H9 (cell line): Measurements from ENCODE around the gene AFF2. TPM values are rescaled to one million over a fixed set of nuclear protein-coding genes. Genes with fewer than 3 reads are reported as not detected.

Experiments used
- DNase-seq: peaks from one replicate; pipeline ENCODE4 v3.0.0-alpha.2; 2017
- H2AFZ ChIP-seq: one replicate; pipeline ENCODE4 v1.6.1; 2013; ENCODE audit warnings: mild to moderate bottlenecking, low read length, control low read depth, moderate library complexity
- H2AK5ac ChIP-seq: 2 replicates; pipeline ENCODE4 v1.6.1; 2013; ENCODE audit warnings: low read length, control low read depth, mixed read lengths; ENCODE audit not compliant: insufficient read length
- H2BK120ac ChIP-seq: one replicate; pipeline ENCODE4 v1.6.1; 2013; ENCODE audit warnings: low read depth, mild to moderate bottlenecking, low read length, control low read depth, inconsistent platforms; ENCODE audit not compliant: poor library complexity, severe bottlenecking
- H2BK12ac ChIP-seq: 2 replicates; pipeline ENCODE4 v1.6.1; 2013; ENCODE audit warnings: low read length, control low read depth, mixed read lengths, low read depth; ENCODE audit not compliant: insufficient read length
- H2BK15ac ChIP-seq: 2 replicates; pipeline ENCODE4 v1.6.1; 2013; ENCODE audit warnings: low read depth, low read length, control low read depth
- H2BK20ac ChIP-seq: one replicate; pipeline ENCODE4 v1.6.1; 2013; ENCODE audit warnings: low read depth, mild to moderate bottlenecking, low read length, control low read depth, inconsistent platforms; ENCODE audit not compliant: poor library complexity, severe bottlenecking
- H2BK5ac ChIP-seq: 2 replicates; pipeline ENCODE4 v1.6.1; 2013; ENCODE audit warnings: low read length, control low read depth, mixed read lengths; ENCODE audit not compliant: insufficient read length
- H3K14ac ChIP-seq: 2 replicates; pipeline ENCODE4 v1.6.1; 2013; ENCODE audit warnings: low read length, control low read depth; ENCODE audit not compliant: insufficient read depth
- H3K18ac ChIP-seq: 2 replicates; pipeline ENCODE4 v1.6.1; 2013; ENCODE audit warnings: low read depth, mild to moderate bottlenecking, mixed read lengths, low read length, control low read depth; ENCODE audit not compliant: insufficient read length
- H3K23ac ChIP-seq: 2 replicates; pipeline ENCODE4 v1.6.1; 2013; ENCODE audit warnings: low read length, control low read depth, mixed read lengths, low read depth; ENCODE audit not compliant: insufficient read length
- H3K23me2 ChIP-seq: 2 replicates; pipeline ENCODE4 v1.6.1; 2013; ENCODE audit warnings: low read depth, mild to moderate bottlenecking, mixed read lengths, low read length, control low read depth; ENCODE audit not compliant: insufficient read length, poor library complexity, severe bottlenecking
- H3K27ac ChIP-seq: 2 replicates; pipeline ENCODE4 v1.5.1; 2013; ENCODE audit warnings: low read length, control low read depth, mixed read lengths, low read depth; ENCODE audit not compliant: insufficient read length
- H3K27me3 ChIP-seq: 2 replicates; pipeline ENCODE4 v1.6.1; 2013; ENCODE audit warnings: low read length, control low read depth, inconsistent platforms; ENCODE audit not compliant: insufficient read depth
- H3K4ac ChIP-seq: 2 replicates; pipeline ENCODE4 v1.6.1; 2013; ENCODE audit warnings: low read depth, mild to moderate bottlenecking, control low read depth, inconsistent platforms, low read length, moderate library complexity
- H3K4me1 ChIP-seq: 2 replicates; pipeline ENCODE4 v1.6.1; 2013; ENCODE audit warnings: low read length, control low read depth, inconsistent platforms; ENCODE audit not compliant: insufficient read depth
- H3K4me2 ChIP-seq: 2 replicates; pipeline ENCODE4 v1.6.1; 2013; ENCODE audit warnings: low read length, control low read depth, mixed read lengths; ENCODE audit not compliant: insufficient read length, insufficient read depth
- H3K56ac ChIP-seq: 2 replicates; pipeline ENCODE4 v1.6.1; 2013; ENCODE audit warnings: low read depth, mild to moderate bottlenecking, mixed read lengths, low read length, control low read depth; ENCODE audit not compliant: insufficient read length
- H3K79me1 ChIP-seq: 2 replicates; pipeline ENCODE4 v1.6.1; 2013; ENCODE audit warnings: low read depth, mild to moderate bottlenecking, moderate library complexity, low read length, control low read depth, inconsistent platforms; ENCODE audit not compliant: insufficient read depth, poor library complexity, severe bottlenecking
- H3K79me2 ChIP-seq: 2 replicates; pipeline ENCODE4 v1.6.1; 2013; ENCODE audit warnings: low read length, control low read depth, inconsistent platforms; ENCODE audit not compliant: insufficient read depth
- H3K9ac ChIP-seq: 2 replicates; pipeline ENCODE4 v1.6.1; 2013; ENCODE audit warnings: low read length, control low read depth, mixed read lengths; ENCODE audit not compliant: insufficient read length; ENCODE audit errors: extremely low read depth
- H3K9me3 ChIP-seq: one replicate; pipeline ENCODE4 v1.6.1; 2013; ENCODE audit warnings: low read depth, low read length, inconsistent platforms; ENCODE audit not compliant: control insufficient read depth
- H3T11ph ChIP-seq: one replicate; pipeline ENCODE4 v1.6.1; 2013; ENCODE audit warnings: mild to moderate bottlenecking, low read length, control low read depth, inconsistent platforms
- H4K20me1 ChIP-seq: one replicate; pipeline ENCODE4 v1.6.1; 2013; ENCODE audit not compliant: control insufficient read depth, insufficient read length, insufficient read depth
- H4K5ac ChIP-seq: 2 replicates; pipeline ENCODE4 v1.6.1; 2013; ENCODE audit warnings: low read depth, mild to moderate bottlenecking, mixed read lengths, low read length, control low read depth; ENCODE audit not compliant: insufficient read length
- H4K8ac ChIP-seq: replicated peaks from 2 replicates; pipeline ENCODE4 v1.6.1; 2013; ENCODE audit warnings: low read length, control low read depth, mixed read lengths, low read depth; ENCODE audit not compliant: insufficient read length
- H4K91ac ChIP-seq: 2 replicates; pipeline ENCODE4 v1.6.1; 2013; ENCODE audit warnings: low read depth, mild to moderate bottlenecking, moderate library complexity, mixed read lengths, low read length, control low read depth; ENCODE audit not compliant: insufficient read length
- H3K27ac Mint-ChIP-seq, 3 experiments: 2 replicates in 2 of 3; 3 replicates in 1 of 3; pipeline ENCODE4 v1.8.0; 2020 to 2021; ENCODE audit warnings: mixed read lengths in 3 of 3, mild to moderate bottlenecking in 1 of 3, moderate library complexity in 1 of 3
- H3K27me3 Mint-ChIP-seq: 2 replicates; pipeline ENCODE4 v1.8.0; 2021; ENCODE audit warnings: low read depth, mild to moderate bottlenecking, moderate library complexity, mixed read lengths
- H3K36me3 Mint-ChIP-seq, 3 experiments: 2 replicates in 2 of 3; 3 replicates in 1 of 3; pipeline ENCODE4 v1.8.0; 2020 to 2021; ENCODE audit warnings: low read depth in 3 of 3, mixed read lengths in 3 of 3; ENCODE audit not compliant: insufficient read depth in 1 of 3
- H3K4me1 Mint-ChIP-seq, 2 experiments: 2 replicates each; pipeline ENCODE4 v1.8.0; 2020; ENCODE audit warnings: mixed read lengths in 2 of 2
- H3K4me3 Mint-ChIP-seq, 2 experiments: 2 replicates in 1 of 2; 3 replicates in 1 of 2; pipeline ENCODE4 v1.8.0; 2020 to 2021; ENCODE audit warnings: mild to moderate bottlenecking in 2 of 2, mixed read lengths in 2 of 2, moderate library complexity in 1 of 2
- H3K9me3 Mint-ChIP-seq, 2 experiments: 2 replicates in 1 of 2; 3 replicates in 1 of 2; pipeline ENCODE4 v1.8.0; 2020; ENCODE audit warnings: mild to moderate bottlenecking in 2 of 2, mixed read lengths in 2 of 2, moderate library complexity in 1 of 2
- WGBS: extraction: QIAGEN DNeasy Blood & Tissue Kit; methylation state at CpG from one replicate; pipeline ENCODE4 v1.1.7; 2013; ENCODE audit warnings: missing lambda C conversion rate, low lambda C conversion rate, mixed read lengths; ENCODE audit not compliant: insufficient read length; ENCODE audit errors: extremely low coverage; 5-methylcytosine and 5-hydroxymethylcytosine counted together
- total RNA-seq: library from RNA; stranded (reverse); gene quantifications from 2 replicates; pipeline ENCODE4 v1.2.1, GENCODE V29; 2021
- TF ChIP-seq, protein P1 (sequence below): fragments of 200-600 bp; sonication (generic); conservative IDR thresholded peaks from 3 replicates; pipeline ENCODE4 v1.8.0; 2021; ENCODE audit warnings: antibody characterized with exemption, mild to moderate bottlenecking

AFF2 gene
- total RNA-seq, 1 experiment from 2014 or later = 14.6 TPM

DNA sequence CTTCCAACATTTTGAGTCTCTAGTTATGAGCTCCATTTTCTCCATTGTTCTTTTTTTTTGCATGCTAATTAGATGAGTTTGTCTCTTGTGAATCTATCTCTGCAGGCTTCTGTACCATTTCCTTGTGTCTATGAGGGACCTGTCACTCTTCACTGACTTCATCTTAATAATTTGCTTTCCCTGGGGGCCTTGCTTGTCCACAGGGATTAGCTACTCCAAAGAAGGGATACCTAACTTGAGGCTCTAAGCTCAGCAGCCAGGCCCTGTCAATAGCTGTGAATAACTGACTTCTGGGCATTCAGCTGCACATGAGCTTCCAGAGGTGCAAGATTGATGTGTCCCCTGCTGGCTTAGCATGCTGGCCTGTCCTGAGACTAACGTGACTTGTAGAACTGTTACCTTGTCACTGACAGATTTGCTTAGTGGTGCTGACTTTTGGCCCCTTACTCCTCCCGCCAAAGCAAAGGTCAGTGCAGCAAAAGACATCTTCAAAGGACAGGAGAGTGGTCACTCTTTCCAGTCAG lies 124.6 kb downstream of the AFF2 start:
- Mint-ChIP-seq H3K4me3 (no peak overlapping the region), H3K4me1 (0 out of 4 replicates have a peak, but pooled peaks cover 0 to 3% of the 10 kb centered on the region in 2 experiments), H3K36me3 (peaks cover 0 to 1% (median 0%) of the 10 kb centered on the region in 3 experiments; a peak in 1 of 7 replicates), H3K27me3 (no peaks in the 10 kb centered on the region; the same call in 1 of the 2 replicates), H3K27ac (no peak overlapping the region), H3K9me3 (peaks cover 44 to 53% of the 10 kb centered on the region in 2 experiments)
- Histone ChIP-seq H2AK5ac (no peak overlapping the region), H4K8ac (no peak overlapping the region), H3K4me2 (no peak overlapping the region), H4K5ac (no peak overlapping the region), H2BK20ac (no peak overlapping the region), H3K4ac (no peak overlapping the region), H3K14ac (no peak overlapping the region), H3K27ac (no peak overlapping the region), H3K56ac (no peak overlapping the region), H3K9ac (no peak overlapping the region), H3K18ac (no peak overlapping the region), H3K79me2 (no peaks in the 10 kb centered on the region), H4K91ac (no peak overlapping the region), H4K20me1 (no peaks in the 10 kb centered on the region), H2BK12ac (no peak overlapping the region), H3K23ac (no peak overlapping the region), H3K79me1 (no peaks in the 10 kb centered on the region), H3K9me3 (peaks cover 35% of the 10 kb centered on the region), H2BK120ac (no peak overlapping the region), H3T11ph (no peak overlapping the region), H2BK15ac (no peak overlapping the region), H2AFZ (no peak overlapping the region), H3K23me2 (no peaks in the 10 kb centered on the region), H3K27me3 (no peaks in the 10 kb centered on the region), H3K4me1 (no peaks in the 10 kb centered on the region), H2BK5ac (no peak overlapping the region)
- TF ChIP-seq, protein P1, sequence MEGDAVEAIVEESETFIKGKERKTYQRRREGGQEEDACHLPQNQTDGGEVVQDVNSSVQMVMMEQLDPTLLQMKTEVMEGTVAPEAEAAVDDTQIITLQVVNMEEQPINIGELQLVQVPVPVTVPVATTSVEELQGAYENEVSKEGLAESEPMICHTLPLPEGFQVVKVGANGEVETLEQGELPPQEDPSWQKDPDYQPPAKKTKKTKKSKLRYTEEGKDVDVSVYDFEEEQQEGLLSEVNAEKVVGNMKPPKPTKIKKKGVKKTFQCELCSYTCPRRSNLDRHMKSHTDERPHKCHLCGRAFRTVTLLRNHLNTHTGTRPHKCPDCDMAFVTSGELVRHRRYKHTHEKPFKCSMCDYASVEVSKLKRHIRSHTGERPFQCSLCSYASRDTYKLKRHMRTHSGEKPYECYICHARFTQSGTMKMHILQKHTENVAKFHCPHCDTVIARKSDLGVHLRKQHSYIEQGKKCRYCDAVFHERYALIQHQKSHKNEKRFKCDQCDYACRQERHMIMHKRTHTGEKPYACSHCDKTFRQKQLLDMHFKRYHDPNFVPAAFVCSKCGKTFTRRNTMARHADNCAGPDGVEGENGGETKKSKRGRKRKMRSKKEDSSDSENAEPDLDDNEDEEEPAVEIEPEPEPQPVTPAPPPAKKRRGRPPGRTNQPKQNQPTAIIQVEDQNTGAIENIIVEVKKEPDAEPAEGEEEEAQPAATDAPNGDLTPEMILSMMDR = no peak
- WGBS = no CpG with 5 or more reads among the region's 2 CpGs
- no peak for DNase-seq
